Measurements from ENCODE around the gene HELB.
"Not testable (repeated sequence)": the region's sequence is repeated elsewhere in the genome, so short reads cannot be mapped to it uniquely, and the experiment has no call there.

- TF ChIP-seq CTCF (IDR thresholded peaks at IDR 0.05); ZFX (IDR thresholded peaks at IDR 0.05; ENCODE audit: borderline replicate concordance): not testable (repeated sequence)
These were observed 1.1 kb downstream of the HELB start for GRCh38 chr12:66303316-66303804.
